Measurements from ENCODE around the gene GHRHR. TPM values are rescaled to one million over a fixed set of nuclear protein-coding genes. Genes with fewer than 3 reads are reported as not detected.

Gene GHRHR
- total and polyA plus RNA-seq, 2 experiments from 2014 or later = not detected

- Histone ChIP-seq H3K36me3 (ENCODE audit: low read depth) (no peaks in the 10 kb centered on the region), H3K9me3 (ENCODE audit: low read depth) (no peaks in the 10 kb centered on the region), H3K9ac (no peak overlapping the region), H3K4me3 (no peak overlapping the region), H3K27me3 (replicated peaks; ENCODE audit: insufficient read depth) (peaks cover 18% of the 10 kb centered on the region), H3K4me1 (ENCODE audit: insufficient read depth) (peaks cover 12% of the 10 kb centered on the region), H3K4me2 (ENCODE audit: unreplicated experiment) (no peak overlapping the region), H3K79me2 (ENCODE audit: insufficient read depth) (no peaks in the 10 kb centered on the region), H3K9me2 (ENCODE audit: insufficient read depth) (no peaks in the 10 kb centered on the region), H3F3A (ENCODE audit: insufficient read depth) (no peaks in the 10 kb centered on the region), H3K27ac (no peak overlapping the region), H2AFZ (no peak overlapping the region), H4K20me1 (ENCODE audit: insufficient read depth) (no peaks in the 10 kb centered on the region)
- DNase-seq = no peak
- 85 to 87% methylated on average over 6 of the region's 6 CpGs for WGBS, 2 experiments (ENCODE audit: low coverage in 1 of 2, low lambda C conversion rate in 2 of 2, missing lambda C conversion rate in 2 of 2)
- in situ Hi-C loops (cut with MboI) = no loop called here
- no peak for TF ChIP-seq EZH2 (IDR thresholded peaks at IDR 0.05; ENCODE audit: insufficient read depth, poor library complexity, severe bottlenecking)
- TF ChIP-seq EZH2phosphoT487 (IDR thresholded peaks at IDR 0.05; ENCODE audit: insufficient read depth, low read depth) = no peak
Observed at GRCh38 chr7:30934732-30935568, 28.8 kb upstream of the GHRHR start.

GRCh38 chr7:30935569-30935877 is 28.2 kb upstream of the GHRHR start:
- Histone ChIP-seq H3K27ac (no peak overlapping the region), H3K36me3 (ENCODE audit: low read depth) (no peaks in the 10 kb centered on the region), H3F3A (ENCODE audit: insufficient read depth) (no peaks in the 10 kb centered on the region), H3K4me1 (ENCODE audit: insufficient read depth) (peaks cover 12% of the 10 kb centered on the region), H3K9me3 (ENCODE audit: low read depth) (no peaks in the 10 kb centered on the region), H2AFZ (no peak overlapping the region), H3K9me2 (ENCODE audit: insufficient read depth) (no peaks in the 10 kb centered on the region), H4K20me1 (ENCODE audit: insufficient read depth) (no peaks in the 10 kb centered on the region), H3K27me3 (replicated peaks; ENCODE audit: insufficient read depth) (peaks cover 24% of the 10 kb centered on the region), H3K9ac (no peak overlapping the region), H3K79me2 (ENCODE audit: insufficient read depth) (no peaks in the 10 kb centered on the region), H3K4me3 (no peak overlapping the region), H3K4me2 (ENCODE audit: unreplicated experiment) (no peak overlapping the region)
- WGBS, 2 experiments (ENCODE audit: low coverage in 1 of 2, low lambda C conversion rate in 2 of 2, missing lambda C conversion rate in 2 of 2) = 72 to 86% methylated on average over 3 of the region's 3 CpGs
- DNase-seq = no peak
- no peak for TF ChIP-seq EZH2phosphoT487 (IDR thresholded peaks at IDR 0.05; ENCODE audit: insufficient read depth, low read depth)
- TF ChIP-seq EZH2 (IDR thresholded peaks at IDR 0.05; ENCODE audit: insufficient read depth, poor library complexity, severe bottlenecking) = no peak
- in situ Hi-C loops (cut with MboI) = no loop called here

GRCh38 chr7:30936650-30937245 is 27.0 kb upstream of the GHRHR start:
- DNase-seq = no peak
- Histone ChIP-seq H4K20me1 (ENCODE audit: insufficient read depth) (no peaks in the 10 kb centered on the region), H3K79me2 (ENCODE audit: insufficient read depth) (no peaks in the 10 kb centered on the region), H3K4me2 (ENCODE audit: unreplicated experiment) (no peak overlapping the region), H3K9ac (no peak overlapping the region), H3K27me3 (replicated peaks; ENCODE audit: insufficient read depth) (peaks cover 35% of the 10 kb centered on the region), H3K9me3 (ENCODE audit: low read depth) (no peaks in the 10 kb centered on the region), H3K4me3 (no peak overlapping the region), H3K9me2 (ENCODE audit: insufficient read depth) (no peaks in the 10 kb centered on the region), H3K27ac (no peak overlapping the region), H2AFZ (no peak overlapping the region), H3K36me3 (ENCODE audit: low read depth) (no peaks in the 10 kb centered on the region), H3F3A (ENCODE audit: insufficient read depth) (no peaks in the 10 kb centered on the region), H3K4me1 (ENCODE audit: insufficient read depth) (peaks cover 5% of the 10 kb centered on the region)
- TF ChIP-seq EZH2 (IDR thresholded peaks at IDR 0.05; ENCODE audit: insufficient read depth, poor library complexity, severe bottlenecking) = no peak
- TF ChIP-seq EZH2phosphoT487 (IDR thresholded peaks at IDR 0.05; ENCODE audit: insufficient read depth, low read depth) = no peak
- in situ Hi-C loops (cut with MboI) = no loop called here

GRCh38 chr7:30937416-30937815 is 26.3 kb upstream of the GHRHR start:
- 46 to 54% methylated on average over 3 of the region's 3 CpGs for WGBS, 2 experiments (ENCODE audit: low coverage in 1 of 2, low lambda C conversion rate in 2 of 2, missing lambda C conversion rate in 2 of 2)
- no peaks in the 10 kb centered on the region for H3K79me2 ChIP-seq (ENCODE audit: insufficient read depth)

More at GRCh38 chr7:30937416-30937815, 26.3 kb upstream of the GHRHR start:
- Histone ChIP-seq H3F3A (ENCODE audit: insufficient read depth) (no peaks in the 10 kb centered on the region), H3K4me3 (no peak overlapping the region), H3K4me1 (ENCODE audit: insufficient read depth) (no peaks in the 10 kb centered on the region), H3K9me3 (ENCODE audit: low read depth) (no peaks in the 10 kb centered on the region), H3K27ac (no peak overlapping the region), H3K9me2 (ENCODE audit: insufficient read depth) (no peaks in the 10 kb centered on the region), H3K9ac (no peak overlapping the region), H4K20me1 (ENCODE audit: insufficient read depth) (no peaks in the 10 kb centered on the region), H2AFZ (no peak overlapping the region), H3K36me3 (ENCODE audit: low read depth) (no peaks in the 10 kb centered on the region), H3K4me2 (ENCODE audit: unreplicated experiment) (no peak overlapping the region), H3K27me3 (replicated peaks; ENCODE audit: insufficient read depth) (peaks cover 42% of the 10 kb centered on the region)
- in situ Hi-C loops (cut with MboI) = no loop called here
- DNase-seq = no peak
- no peak for TF ChIP-seq EZH2 (IDR thresholded peaks at IDR 0.05; ENCODE audit: insufficient read depth, poor library complexity, severe bottlenecking)

Measured in GM23248 (cell line).